Fibroblast of villous mesenchyme (primary cell): Measurements from ENCODE around the gene TINAGL1. TPM values are rescaled to one million over a fixed set of nuclear protein-coding genes. Genes with fewer than 3 reads are reported as not detected.
A peak's percentile ranks its signal among the peaks of the same experiment; 100 is the strongest.

Experiments
- DNase-seq: peaks from one replicate; pipeline ENCODE4 v3.0.0-alpha.2; 2010; ENCODE audit warnings: low read depth
- H3K4me3 ChIP-seq: 2 replicates; pipeline ENCODE4 v1.5.1; 2011; ENCODE audit warnings: low read depth, mild to moderate bottlenecking, low read length
- CTCF ChIP-seq: IDR thresholded peaks from 2 replicates; pipeline ENCODE4 v1.5.1; 2012; ENCODE audit warnings: low read depth, mild to moderate bottlenecking, low read length; ENCODE audit not compliant: insufficient read depth
- total RNA-seq: library from RNA; depleted of rRNA; stranded (reverse); fragments of >200 nt; gene quantifications from 2 replicates; pipeline ENCODE4 v1.2.3, GENCODE V29; 2012

Gene TINAGL1
- total RNA-seq, 1 donor, result 60.5 TPM

DNA sequence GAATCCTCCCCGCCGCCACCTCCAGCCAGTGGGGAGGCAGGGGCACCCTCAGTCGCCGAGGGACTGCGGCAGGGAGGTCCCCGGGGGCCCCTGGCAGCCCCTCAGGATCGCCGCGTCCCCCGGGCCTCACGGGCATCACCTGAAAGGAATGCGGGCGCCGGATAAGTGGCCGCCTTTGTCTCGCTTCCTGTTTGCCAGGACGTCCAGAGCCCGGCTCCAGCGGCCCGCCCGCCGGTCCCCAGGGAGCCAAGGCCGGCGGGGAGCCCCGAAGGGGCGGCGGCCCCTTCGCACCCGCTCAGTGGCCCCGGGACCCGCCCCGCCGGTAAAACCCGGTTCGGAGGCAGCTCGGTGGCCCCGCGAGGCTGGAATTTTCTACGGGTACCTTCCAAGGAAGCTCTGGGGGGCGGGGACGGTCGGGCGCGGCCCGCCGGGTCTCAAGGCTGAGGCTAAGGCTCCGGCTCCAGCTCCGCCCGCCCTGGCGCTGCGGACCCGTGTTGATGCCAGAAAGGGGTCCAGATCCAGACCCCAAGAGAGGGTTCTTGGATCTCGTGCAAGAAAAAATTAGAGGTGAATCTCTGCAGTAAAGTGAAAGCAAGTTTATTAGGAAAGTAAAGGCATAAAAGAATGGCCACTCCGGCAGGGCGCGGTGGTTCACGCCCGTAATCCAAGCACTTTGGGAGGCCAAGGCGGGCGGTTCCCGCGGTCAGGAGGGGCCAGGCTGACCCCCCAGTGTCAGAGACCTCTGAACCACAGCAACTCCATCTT lies 12.6 kb downstream of the TINAGL1 start:
- peak; percentile 27 for DNase-seq
- TF ChIP-seq CTCF, result no peak
- peak overlapping the region; percentile 21 for H3K4me3 ChIP-seq

DNA sequence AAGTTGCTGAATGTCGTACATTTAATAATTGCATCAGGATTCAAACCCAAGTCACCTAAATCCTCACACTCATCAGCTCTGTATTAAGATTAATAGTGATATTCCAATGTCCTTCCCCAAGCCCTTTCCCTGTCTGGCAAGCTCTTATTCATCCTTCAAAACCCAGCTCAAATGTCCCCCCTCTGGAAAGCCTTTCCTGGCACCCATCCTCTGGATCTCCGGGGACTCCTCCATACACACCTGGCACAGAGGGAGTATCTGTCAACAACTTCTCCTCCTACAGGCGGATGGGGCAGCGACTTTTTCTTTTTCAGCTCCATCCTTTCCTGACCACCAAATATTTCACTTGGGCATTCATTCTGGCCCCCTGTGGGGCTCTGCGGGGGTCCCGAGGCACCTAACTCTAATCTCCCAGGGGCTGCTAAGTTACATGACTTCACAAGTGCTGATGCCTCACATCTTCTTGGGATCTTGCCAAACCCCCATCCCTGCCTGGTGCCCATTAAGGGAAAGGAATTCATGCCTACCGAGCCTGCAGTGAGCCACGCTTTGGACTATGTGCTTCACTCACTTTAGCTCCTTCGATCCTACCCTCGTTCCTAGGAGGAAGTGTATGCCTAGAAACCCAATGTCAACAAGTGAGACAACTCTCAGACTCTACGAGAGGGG lies 15.2 kb downstream of the TINAGL1 start:
- peak; percentile 27 for DNase-seq
- H3K4me3 ChIP-seq, result no peak overlapping the region
- TF ChIP-seq CTCF, result no peak

- no peak for TF ChIP-seq CTCF
Observed at GRCh38 chr1:31592132-31592531, 15.8 kb downstream of the TINAGL1 start.

GRCh38 chr1:31593136-31593665 lies 16.9 kb downstream of the TINAGL1 start:
- TF ChIP-seq CTCF, result no peak
- H3K4me3 ChIP-seq, result no peak overlapping the region
- no peak for DNase-seq

More at GRCh38 chr1:31592132-31592531, 15.8 kb downstream of the TINAGL1 start:
- no peak for DNase-seq
- H3K4me3 ChIP-seq, result no peak overlapping the region

DNA sequence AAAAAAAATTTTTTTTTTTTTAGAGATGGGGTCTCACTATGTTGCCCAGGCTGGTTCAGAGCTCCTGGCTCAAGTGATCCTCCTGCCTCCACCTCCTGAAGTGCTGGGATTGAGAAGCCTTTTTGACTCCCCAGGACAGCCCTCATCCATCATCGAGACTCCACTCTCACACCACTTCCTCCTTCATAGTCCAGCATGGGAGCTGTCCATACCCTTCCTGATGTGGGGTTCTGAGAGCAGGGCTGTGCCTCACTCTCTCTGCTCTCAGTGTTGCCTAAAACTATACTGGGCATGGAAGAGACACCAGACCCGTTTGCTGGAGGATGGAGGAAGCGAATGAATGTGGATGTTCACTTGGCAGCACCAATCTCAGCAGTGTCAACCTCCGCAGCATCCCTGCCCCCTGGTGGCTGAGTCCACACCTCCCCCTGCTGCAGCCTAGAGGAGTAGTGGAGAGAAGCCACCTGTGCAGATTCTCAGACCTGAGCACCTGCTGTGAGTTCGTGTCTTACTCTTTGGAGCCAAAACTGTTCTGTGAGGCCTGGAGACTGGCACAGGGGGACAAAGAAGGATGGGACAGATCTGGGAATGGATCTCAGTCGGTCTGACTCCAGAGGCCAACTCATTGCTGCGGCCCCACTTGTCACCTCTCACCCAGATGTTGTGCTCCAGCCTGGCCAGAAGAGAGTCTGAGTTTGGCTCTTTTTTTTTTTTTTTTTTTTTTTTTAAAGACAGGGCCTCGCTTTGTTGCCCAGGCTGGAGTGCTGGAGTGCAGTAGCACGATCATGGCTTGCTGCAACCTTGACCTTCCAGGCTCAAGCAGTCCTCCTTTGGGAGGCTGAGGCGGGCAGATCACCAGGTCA lies 17.7 kb downstream of the TINAGL1 start:
- peak; percentile 97 for TF ChIP-seq CTCF
- no peak overlapping the region for H3K4me3 ChIP-seq
- DNase-seq, result peak; percentile 78
